HG03108 (cell line): ENCODE data around the gene CKM.

Experiments
- ATAC-seq: cut with Tn5 transposase; IDR thresholded peaks from one replicate; pipeline ENCODE4 v1.9.1; 2021; ENCODE audit warnings: moderate library complexity; ENCODE audit not compliant: unreplicated experiment

The CKM gene

DNA sequence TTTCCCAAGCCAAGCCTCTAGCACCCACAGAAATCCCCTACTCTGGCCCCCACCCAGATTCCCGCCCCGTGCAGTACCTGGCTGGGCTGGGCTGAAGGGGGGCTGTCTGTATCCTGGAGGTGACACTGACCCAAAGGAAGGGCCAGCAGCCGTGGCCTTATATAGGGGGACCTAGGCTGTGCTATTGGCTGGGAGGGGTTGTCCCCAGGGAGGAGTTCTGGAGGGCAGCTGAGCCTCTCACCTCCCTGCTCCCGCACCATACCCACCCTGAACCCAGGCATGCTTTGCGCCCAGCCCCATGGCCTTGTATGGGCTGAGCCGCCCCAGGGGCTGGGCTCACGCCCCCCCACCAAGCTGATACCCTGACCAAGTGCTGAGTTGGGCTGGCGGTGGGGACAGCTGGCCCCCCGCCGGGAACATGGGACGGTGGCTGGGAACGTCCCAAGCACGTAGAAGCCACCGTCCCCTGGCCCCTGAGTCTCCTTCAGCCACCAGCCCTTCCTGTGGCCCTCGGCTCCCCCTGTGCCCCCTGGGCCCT, at the start of gene CKM:
Gene CKM (minus strand): TSS at position 132 of the 538 bp plus-strand sequence. CDS start 3,162 bp downstream, outside the sequence.
- no peak for ATAC-seq

DNA sequence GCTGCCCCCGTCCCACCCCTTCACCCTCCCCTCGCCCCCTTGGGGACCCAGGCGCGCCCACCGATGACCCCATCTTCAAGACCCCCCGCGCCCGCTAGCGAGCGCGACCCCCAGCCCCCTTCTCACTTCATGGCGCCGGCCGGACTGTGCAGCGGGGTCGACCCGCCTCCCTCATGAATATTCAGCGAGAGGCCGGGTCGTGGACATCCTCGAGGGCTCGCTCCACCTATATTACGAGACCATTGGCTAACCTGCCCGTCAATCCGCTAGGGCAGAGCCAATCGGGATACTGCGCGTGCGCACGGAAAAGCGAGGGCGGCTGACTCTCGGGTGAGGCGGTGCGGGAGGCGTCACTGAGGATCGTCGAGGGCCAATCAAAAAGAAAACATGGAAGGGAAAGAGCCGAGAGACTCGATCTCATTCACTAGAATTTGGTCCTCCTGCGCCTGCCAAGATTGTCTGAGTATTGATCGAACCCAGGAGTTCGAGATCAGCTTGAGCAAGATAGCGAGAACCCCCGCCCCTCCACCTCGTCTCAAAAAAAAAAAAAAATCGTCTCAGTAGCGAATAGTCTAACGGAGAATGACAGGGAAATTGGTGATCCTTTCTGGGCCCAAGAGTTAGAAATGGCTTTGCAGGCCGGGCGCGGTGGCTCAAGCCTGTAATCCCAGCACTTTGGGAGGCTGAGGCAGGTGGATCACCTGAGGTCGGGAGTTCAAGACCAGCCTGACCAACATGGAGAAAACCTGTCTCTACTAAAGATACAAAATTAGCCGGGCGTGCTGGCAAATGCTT, 47.9 kb upstream of the CKM start, which contains the start of gene ERCC2:
Gene ERCC2 (minus strand): TSS at position 164 of the 795 bp plus-strand sequence. CDS start 33 bp downstream, at position 131.
- ATAC-seq, result peak; percentile 96

DNA sequence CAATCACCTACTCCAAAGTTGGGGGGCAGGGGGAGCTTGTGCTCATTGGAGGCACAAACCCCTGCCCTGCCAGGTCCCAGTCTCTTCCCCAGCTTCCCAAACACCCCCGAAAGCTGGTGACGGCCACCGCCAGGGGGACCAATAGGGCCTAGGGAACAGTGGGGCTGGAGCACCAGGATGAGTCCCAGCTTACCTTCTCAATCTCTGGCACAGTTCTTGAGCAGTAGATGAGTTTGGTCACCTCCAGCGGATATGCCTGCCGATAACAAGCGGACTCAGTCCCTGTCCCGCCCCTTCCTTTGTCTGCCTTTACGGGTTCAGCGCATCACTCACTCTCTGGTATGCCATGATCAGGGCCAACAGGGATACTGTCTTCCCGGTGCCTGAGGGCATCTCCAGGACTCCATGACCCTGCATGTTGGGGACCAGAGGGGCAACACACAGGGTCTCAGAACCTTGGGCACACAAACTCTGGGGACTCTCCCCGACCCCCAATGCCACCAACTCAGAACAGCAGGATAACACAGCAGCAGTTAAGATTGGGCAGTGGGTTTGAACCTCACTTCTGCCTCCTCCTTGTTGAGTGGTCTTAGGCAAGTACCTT, 46.2 kb upstream of the CKM start:
- no peak for ATAC-seq

DNA sequence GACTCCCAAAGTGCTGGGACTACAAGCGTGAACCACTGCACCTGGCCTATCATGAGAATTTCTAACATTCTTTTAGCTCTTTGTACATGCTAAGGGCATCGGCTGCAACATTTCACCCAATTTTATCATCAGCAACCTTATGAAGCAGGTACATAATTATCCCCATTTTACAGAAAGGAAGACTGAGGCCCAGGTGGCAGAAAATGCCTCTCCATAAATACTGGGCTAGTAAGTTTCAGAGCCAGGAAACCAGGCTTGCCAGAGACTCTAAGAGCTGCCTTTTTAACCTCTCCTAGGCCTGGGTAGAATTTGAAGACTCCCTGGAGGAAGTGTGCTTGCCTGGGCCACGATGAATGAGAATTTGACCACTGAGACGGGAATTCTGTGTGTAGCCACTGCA, 45.5 kb upstream of the CKM start:
- ATAC-seq, result no peak

DNA sequence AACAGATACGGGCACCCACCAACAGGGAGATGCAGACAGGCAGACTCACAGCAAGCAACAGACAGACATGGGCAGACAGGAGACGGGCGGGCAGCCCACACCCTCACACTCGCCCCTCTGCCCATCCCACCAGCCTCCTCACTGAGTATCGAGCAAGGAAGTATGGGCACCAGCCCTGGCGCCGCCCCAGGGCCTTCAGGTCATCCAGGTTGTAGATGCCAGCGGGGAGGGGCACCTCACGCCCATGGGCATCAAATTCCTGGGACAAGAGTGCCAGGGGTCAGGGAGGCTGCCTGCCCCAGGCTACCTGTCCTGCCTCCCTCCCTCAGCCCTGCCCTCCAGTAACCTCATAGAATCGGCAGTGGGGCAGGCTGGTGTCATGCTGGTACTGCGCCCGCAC, 42.0 kb upstream of the CKM start:
- ATAC-seq, result no peak

DNA sequence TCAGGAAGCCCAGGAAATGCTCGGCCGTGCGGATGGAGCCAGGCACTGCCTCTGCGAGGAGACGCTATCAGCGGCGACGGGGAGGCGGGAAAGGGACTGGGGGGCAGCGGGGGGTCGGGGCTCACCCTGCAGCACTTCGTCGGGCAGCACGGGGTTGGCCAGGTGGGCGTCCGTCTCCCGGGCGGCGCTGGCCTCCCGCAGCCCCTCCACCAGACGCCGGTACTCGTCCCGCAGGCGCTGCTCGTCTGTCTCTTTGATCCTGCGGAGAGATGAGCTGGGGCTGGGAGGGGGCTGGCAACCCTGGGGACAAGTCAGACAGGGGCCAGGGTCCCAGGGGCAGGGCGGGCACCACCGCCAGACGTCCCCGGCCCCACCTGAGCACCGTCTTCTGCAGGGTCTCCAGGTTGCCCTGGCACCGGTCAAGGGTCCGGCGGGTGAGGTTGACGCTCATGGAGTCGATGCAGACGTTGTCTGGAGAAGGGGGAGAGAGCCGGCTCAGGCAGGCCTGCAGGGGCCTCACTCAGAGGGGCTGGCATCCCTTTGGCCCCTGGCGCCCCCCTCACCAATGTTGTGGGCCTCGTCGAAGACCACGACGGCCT, 41.3 kb upstream of the CKM start:
- no peak for ATAC-seq

DNA sequence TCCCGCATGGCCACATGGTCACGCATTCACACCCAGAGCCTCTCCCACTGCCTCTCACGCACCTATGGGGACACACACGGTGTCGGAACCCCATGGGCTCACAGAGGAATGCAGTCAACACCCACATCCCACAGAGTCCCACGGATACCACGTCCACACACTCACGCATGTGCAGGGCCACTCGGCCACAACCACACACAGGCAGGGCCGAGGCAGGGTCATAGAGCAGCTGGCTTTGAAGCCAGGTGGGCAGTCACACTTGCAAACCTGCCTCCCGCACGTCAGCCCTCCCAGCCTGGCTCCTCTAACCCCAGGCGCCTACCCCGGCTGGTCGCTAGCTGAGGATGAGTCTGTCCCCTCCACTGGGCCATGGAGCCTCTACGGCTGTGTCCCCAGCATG, 39.6 kb upstream of the CKM start:
- no peak for ATAC-seq

DNA sequence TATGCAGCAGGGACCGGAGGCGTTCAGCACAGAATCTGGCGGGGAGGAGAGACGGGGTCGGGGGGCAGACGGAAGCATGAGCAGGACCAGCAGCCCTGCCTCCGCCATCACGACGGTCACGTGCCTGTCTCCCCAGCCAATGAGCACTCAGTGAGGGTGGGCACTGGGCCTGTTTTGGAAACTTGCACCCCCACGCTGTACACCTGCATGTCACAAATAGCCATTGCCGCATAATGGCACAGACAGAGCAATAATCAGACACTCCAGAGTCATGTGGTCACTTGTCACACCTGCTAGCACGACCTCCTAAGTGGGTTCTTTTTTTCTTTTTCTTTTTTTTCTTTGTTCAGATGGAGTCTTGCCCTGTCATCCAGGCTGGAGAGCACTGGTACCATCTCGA, 38.9 kb upstream of the CKM start:
- ATAC-seq, result no peak

DNA sequence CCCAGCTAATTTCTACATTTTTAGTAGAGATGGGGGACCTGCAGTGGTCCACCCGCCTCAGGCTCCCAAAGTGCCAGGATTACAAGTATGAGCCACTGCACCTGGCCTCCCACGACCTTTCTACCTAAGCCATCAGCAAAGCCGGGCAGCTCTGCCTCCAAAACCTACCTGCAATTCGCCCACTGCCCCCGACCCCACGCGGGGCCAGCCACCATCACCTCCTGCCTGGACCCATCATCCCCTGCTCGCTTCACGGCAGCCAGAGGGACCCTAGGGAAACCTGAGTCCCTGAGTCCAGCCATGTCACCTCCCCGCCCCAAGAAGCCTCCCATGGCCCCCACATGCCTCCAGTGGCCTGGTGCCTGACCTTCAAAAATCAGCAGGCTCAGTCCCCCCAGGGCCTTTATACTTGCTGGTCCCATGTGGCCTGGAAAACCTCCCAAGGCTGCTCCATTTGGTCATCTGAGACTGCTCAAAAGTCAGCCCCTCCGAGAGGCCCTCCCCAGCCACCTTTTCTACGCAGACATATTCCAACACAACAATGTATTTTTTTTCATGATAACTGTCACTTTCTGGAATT, 35.6 kb upstream of the CKM start:
- ATAC-seq, result no peak

DNA sequence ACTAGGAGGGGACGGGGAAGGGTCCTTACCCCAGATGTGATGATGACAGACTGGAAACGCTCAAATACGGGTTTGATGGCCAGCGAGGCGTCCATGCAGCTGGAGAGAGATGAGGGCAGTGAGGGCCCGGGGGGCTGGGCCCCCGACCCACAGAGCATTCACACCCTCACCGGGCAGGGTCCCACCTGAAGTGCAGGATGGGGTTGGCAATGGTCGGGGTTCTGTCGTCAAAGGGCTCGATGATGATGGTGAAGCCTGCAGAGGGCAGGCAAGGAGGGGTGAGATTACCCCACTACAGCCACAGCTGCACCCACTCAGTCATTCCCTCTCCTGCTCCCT, 34.7 kb upstream of the CKM start:
- no peak for ATAC-seq

DNA sequence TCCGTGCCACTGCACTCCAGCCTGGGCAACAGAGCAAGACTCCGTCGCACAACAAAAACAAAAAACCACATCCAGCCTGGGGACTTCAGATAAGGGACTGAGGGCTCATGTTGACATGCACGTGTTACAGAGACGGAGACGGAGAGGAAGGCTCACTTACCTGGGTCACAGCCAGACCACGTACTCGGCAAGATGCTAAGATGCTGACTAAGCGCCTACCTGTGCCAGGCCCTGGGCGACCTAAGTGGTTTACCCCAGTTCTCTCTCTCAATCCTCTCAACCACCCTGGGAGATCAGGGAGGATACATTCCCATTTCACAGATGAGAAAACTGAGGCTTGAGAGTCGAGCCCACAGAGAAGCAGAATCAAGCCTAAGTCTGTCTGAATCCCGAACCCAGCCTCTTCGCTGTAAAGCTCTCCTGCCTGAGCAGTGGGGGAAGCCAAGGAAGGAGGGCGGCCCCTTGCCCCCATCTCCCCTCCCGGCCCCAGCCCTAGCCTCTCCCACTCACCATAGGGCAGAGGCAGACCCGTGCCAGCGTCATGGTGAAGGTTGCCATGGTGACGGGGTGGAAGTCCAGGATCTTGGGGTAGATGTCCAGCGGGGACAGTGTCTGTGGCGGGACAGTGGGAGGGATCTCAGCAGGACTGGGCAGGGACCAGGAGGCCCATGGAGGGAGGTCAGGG, 34.2 kb upstream of the CKM start:
- no peak for ATAC-seq

DNA sequence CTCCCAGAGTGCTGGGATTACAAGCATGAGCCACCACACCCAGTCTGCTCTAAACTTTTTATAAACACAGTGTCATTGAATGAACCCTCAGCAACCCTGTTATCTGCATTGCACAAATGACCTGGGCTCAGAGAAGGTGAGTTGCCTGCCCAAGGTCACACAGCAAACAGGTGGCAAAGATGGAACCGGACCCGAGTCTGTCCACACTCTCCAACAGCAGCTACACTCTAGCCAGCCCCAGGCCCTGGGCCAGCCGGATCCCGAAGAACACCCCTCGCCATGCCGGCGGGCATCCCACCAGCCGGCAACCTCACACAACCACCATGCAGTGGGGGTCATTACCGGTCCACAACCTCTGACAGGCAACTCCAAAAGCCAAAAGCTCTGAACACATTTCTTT, 33.2 kb upstream of the CKM start:
- no peak for ATAC-seq

DNA sequence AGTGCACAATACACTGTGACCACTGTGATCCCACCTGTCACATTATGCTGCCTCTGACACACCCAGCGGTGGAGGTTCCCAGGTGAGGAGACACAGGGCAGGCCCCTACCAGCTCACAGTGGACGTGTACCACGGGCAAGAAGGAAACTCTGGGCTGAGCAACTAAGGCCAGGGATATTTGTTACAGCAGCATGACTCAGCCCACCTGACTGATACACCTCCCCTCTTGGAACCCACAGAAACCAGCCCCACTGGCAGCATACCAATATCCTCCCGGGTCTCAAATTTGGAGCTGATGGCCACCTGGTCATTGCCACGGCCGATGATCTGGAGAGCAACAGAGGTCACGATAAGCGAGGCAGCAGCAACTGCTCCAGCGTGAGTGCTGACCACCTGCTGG, 32.7 kb upstream of the CKM start:
- ATAC-seq, result no peak

DNA sequence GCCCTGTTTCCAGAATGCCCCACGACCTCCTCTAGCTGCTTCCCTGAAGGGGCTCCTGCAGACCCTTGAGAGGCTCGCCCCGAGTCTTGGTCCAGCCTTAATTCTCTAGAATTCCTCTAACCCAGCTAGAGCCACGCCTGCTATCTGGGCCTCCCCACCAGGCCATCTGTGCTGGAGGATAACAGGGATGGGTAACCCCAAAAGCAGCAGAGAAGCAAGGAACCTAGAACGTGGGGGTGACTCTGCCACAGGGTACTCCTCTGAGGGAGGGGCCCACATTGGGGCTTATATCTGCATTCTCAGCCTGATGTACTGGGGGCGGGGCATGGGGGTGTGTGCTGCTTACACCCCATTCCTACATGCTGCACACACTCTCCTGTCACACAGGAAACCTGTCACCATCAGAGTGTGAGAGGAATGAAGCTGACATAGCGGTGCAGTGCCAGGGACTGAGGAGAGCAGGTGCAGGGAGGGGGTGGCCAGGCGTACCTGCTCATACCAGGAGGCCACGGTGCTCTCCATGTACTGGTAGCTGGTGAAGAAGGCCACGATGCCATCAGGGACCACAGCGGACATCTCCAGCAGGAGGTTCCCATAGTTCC, 31.7 kb upstream of the CKM start:
- ATAC-seq, result no peak

DNA sequence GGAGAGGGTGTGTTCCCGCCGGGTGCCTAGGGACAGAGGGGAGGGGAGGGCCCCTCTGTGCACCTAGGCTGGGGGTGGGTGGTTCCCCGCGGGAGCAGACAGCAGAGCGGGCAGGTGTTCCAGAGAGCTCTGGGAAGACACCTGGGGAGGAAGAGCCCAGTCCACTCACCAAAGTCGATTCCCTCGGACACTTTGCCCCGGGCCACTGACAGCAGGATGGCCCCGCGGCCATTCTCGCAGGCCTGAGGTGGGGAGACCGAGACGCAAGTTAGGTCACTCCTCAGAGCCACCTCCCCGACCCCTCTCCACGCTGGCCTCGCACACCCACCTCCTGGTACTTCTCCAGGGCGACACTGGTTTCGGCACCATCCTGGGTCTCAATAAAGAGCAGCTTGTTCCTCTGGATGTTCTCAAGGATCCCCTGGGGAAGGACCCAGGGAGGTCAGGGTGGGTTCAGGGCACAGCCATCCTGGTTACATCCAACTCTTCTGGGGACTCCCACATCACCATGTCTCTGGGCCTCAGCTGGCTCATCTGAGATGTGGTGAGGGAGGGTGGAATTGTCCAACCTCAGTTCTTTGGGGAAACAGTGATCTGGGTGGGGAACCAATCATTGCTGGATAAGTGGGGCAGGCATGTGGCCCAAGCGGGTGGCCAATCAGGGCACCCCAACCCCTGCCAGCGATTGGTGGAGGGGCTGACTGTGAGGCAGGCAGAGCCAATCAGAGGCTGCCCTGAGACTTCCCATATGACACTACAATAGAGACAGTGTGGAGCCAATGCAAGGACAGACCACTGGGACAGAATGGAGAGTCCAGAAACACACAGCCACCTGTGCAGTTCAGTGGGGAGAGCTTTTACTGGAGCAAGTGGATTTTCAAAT, 30.5 kb upstream of the CKM start:
- no peak for ATAC-seq

DNA sequence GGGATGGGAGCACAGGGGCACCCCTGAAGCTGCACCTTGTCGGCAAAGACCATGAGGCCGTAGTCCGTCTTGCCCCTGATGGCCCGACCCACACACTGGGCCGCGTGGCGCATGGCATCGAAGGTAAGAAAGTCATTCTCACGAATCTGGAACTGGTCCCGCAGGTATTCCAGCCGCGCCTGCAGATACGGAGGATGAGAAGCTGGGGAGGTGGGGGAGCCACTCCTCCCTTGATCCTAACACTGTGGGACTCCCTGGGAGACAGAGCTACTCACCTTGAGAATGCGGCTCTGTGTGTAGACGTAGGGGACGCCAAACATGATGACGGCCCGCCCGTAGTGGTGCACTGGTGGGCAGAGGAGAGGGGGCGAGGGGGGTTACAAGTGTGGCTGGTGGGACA, 29.8 kb upstream of the CKM start:
- no peak for ATAC-seq

DNA sequence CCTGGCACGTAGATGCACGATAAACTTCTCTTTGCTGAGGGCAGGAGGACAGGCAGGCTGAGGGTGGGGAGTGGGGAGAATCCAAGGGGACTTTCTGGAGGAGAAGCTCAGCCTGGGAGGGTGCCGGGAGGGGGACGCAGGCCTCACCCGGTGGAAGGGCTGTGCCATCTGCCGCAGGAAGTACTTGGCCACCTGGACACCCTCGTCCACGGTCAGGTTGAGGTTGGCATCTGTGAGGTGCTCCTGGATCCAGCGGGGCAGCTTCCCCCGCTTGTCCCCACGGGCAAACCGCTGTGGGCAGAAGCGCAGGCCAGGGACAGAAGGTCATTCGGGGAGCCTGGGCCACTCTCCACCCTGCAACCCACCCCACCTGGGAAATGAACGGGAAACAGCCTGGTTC, 29.4 kb upstream of the CKM start:
- ATAC-seq, result no peak

DNA sequence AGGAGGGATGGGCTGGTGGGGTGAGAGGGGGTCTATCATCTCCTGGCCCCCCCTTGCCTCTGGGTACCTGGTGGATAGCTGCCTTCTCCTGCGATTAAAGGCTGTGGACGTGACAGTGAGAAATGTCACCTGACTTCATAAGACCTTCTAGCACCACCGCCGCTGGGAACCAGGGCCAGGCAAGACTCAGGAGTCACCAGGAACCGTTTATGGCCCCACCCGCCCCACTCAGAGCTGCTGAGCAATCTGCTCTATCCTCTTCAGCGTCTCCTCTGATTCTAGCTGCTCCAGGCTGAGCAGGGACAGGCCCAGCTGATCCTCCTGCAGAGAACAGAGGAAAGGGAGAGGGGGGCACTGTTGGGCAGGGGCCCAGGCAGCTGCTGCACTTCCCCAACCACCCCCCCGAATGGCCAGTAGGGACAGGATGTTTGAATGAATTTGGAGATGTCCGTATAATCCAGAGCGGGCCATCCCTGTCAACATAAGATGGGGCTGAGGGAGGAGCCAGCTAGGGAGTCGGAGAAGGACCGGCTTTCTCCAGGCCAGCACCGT, 28.8 kb upstream of the CKM start:
- ATAC-seq, result no peak

DNA sequence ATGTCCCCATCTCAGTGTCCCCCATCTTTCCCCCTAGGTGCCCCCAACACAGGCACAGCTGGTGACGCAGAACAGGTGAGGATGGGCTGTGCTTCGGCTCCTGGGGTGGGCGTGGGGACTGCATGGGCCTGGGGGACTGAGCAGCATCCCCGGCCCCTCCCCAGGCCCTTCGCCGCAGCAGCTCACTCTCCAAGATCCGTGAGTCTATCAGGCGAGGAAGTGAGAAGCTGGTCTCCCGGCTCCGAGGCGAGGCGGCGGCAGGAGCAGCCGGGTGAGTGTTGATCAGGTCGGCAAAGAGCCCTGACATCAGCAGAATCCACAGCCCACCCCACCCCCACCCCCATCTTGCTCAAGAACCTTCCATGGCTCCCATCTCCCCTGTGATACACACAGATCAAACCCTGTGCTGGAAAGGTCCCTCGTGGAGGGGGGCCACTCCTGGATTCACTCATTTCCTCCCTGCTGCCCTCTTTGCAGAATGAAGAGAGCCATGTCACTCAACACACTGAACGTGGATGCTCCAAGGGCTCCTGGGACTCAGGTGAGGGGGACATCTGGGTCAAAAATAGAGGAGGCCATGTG, 27.9 kb upstream of the CKM start:
- no peak for ATAC-seq
